IPS DF 6.9 (cell line): ENCODE measurements around the gene ADAM30.

Experiments used
- DNase-seq: peaks from one replicate; pipeline ENCODE4 v3.0.0-alpha.2; 2013; ENCODE audit warnings: low read depth, low spot score
- H3K27ac ChIP-seq: one replicate; pipeline ENCODE4 v1.5.1; 2013; ENCODE audit warnings: low read length, control low read depth
- H3K27me3 ChIP-seq: 2 replicates; pipeline ENCODE4 v1.6.1; 2013; ENCODE audit warnings: mild to moderate bottlenecking, low read length; ENCODE audit not compliant: control insufficient read depth, insufficient read depth
- H3K36me3 ChIP-seq: 2 replicates; pipeline ENCODE4 v1.6.1; 2013; ENCODE audit warnings: low read length; ENCODE audit not compliant: control insufficient read depth, insufficient read depth
- H3K4me1 ChIP-seq: 2 replicates; pipeline ENCODE4 v1.6.1; 2013; ENCODE audit warnings: low read length; ENCODE audit not compliant: control insufficient read depth, insufficient read depth
- H3K4me3 ChIP-seq: 2 replicates; pipeline ENCODE4 v1.5.1; 2013; ENCODE audit warnings: mild to moderate bottlenecking, low read length
- H3K9me3 ChIP-seq: 2 replicates; pipeline ENCODE4 v1.6.1; 2013; ENCODE audit warnings: low read length, inconsistent platforms; ENCODE audit not compliant: control insufficient read depth, insufficient read depth
- WGBS: extraction: QIAGEN DNeasy Blood & Tissue Kit; methylation state at CpG from one replicate; pipeline ENCODE4 v1.1.7; 2013; ENCODE audit warnings: mixed read lengths, missing lambda C conversion rate; ENCODE audit not compliant: insufficient read length, insufficient coverage; 5-methylcytosine and 5-hydroxymethylcytosine counted together

Gene ADAM30

DNA sequence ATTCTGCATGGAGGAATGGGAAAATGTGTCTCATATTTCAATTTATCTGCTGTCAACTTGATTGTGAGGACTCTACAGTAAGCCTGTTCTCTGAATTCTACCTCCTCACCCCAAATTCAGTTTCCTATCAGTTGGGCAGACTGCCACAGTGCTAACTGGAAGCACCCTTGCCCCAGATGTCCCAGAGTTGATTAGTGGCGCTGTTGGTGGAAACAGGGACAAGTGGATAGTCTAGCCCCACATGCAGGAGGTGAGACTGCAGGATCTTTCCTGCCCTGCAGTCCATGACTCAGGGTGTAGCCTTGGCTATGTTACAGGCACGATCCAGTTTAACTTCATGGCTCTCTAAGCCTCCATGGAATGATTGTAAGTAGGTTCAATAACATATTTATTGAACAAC, 22.1 kb downstream of the ADAM30 start:
- no peaks in the 10 kb centered on the region for H3K4me1 ChIP-seq
- no peaks in the 10 kb centered on the region for H3K36me3 ChIP-seq
- WGBS = no CpG with 5 or more reads among the region's 2 CpGs
- no peaks in the 10 kb centered on the region for H3K9me3 ChIP-seq
- DNase-seq = no peak
- no peak overlapping the region for H3K4me3 ChIP-seq
- no peaks in the 10 kb centered on the region for H3K27me3 ChIP-seq
- no peak overlapping the region for H3K27ac ChIP-seq

DNA sequence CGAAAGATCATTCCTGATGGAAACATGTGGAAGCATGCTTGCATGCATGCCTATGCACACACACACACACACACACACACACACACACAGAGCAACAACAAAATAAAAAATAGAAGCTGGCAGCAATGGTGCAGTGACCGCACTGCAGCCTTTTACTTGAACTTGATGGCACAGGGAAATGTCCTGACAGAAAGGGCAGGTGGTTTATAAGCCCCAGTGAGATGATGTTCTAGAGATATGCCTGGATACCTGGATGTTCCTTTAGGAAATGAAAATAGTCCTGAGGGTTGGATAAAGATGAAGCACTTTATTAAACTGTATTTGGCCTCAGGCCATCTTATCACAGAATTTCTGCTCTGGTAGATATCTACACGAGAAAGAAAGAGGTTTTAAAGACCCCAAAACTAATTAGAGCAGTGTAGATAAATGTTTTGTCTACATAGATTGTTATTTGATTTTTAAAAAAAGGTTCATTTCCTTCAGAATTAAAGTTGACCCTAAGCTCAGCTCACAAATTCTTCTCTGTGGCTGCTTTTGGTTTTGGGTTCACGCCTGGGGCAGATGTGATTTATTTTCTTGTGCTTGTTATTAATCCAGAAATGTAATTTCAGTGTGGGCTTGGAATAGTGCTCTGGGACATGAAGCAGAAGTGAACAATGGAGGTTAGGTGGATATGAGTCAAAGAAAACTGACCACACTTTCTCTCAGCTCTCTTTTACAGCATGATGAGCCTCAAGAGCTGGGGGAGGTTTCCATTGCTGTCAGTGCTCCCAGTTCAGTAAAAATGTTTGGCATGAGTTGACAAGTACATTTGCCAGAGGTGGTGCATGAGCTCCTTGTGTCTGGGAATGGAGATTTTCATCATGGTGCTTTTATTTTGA, 22.9 kb downstream of the ADAM30 start:
- no peak overlapping the region for H3K27ac ChIP-seq
- no peaks in the 10 kb centered on the region for H3K9me3 ChIP-seq
- no peaks in the 10 kb centered on the region for H3K36me3 ChIP-seq
- WGBS = no CpG with 5 or more reads among the region's 4 CpGs
- no peak for DNase-seq
- H3K27me3 ChIP-seq = no peaks in the 10 kb centered on the region
- H3K4me3 ChIP-seq = no peak overlapping the region
- no peaks in the 10 kb centered on the region for H3K4me1 ChIP-seq

DNA sequence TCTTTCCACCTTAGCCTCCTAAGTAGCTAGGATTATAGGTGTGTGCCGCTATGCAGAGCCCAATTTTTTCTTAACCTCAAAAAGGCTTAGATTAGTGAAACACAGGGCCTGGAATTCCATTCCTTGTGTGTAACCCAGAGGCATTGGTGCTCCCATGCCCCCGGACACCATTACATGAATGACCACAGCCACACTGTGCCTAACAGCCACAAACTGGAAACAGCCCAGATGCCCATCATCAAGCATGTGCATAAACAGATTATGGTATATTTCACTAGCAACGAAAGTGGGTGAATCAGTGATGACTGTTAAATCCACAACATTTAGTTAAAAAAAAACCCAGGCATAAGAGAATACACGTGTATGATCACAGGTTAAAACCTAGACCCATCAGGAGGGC, 24.4 kb downstream of the ADAM30 start:
- Histone ChIP-seq H3K4me1 (no peaks in the 10 kb centered on the region), H3K9me3 (no peaks in the 10 kb centered on the region), H3K27me3 (no peaks in the 10 kb centered on the region), H3K4me3 (no peak overlapping the region), H3K27ac (no peak overlapping the region), H3K36me3 (no peaks in the 10 kb centered on the region)
- DNase-seq = no peak
- WGBS = no CpG with 5 or more reads among the region's 4 CpGs

DNA sequence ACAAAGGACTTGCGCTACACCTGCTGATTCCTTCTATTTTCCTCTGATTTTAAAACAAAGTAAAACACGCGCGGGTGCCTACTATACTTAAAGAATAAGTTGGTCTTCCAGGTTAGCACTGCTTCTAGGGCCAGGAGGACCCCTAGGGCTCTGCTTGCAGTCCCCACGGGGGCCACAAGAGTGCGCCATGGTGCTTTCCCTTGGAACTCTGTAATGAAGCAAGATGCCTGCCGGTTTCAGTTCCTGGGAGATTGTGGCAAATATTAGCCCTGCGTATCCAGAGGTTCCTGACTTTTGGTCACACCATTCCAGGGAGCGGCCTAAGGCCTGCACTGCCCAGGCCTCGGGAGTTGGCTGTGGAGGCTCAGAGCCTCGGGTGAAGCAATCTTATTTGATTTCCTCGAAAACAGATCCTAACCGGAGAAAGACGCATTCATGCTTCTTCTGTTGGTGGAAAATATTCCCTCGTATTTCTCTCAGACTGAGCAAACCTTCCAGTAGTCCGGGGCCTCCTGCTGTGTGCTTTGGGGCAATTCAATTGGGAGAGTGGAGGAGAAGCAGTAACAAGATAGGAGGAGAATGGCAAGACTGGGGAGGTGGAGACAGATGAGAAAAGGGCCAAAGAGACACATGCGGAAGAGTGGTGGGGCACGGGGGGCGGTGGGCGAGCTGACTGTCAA, 25.3 kb downstream of the ADAM30 start:
- Histone ChIP-seq H3K9me3 (no peaks in the 10 kb centered on the region), H3K4me3 (no peak overlapping the region), H3K36me3 (no peaks in the 10 kb centered on the region), H3K27ac (no peak overlapping the region), H3K4me1 (no peaks in the 10 kb centered on the region), H3K27me3 (no peaks in the 10 kb centered on the region)
- peak; percentile 72 for DNase-seq
- no CpG with 5 or more reads among the region's 20 CpGs for WGBS

DNA sequence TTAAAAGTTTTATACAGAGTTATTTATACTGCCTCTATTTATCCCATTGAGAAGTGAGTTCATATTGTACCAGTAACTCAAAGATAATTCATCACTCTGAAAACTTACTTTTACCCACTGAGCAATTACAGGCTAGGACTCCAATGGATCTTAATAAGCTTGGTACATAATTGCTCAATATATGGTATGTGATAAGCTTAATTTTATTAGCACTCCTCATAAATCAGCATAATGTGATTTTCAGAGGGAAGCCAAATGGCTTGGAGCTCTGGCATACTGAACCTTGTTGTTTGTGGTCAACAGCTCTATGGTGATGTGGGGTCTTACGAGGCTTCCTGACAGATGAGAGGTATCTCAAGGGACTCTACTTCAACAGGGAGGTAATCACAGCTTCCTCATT, 26.3 kb downstream of the ADAM30 start:
- no peaks in the 10 kb centered on the region for H3K27me3 ChIP-seq
- DNase-seq = no peak
- no CpG with 5 or more reads among the region's 1 CpG for WGBS

DNA sequence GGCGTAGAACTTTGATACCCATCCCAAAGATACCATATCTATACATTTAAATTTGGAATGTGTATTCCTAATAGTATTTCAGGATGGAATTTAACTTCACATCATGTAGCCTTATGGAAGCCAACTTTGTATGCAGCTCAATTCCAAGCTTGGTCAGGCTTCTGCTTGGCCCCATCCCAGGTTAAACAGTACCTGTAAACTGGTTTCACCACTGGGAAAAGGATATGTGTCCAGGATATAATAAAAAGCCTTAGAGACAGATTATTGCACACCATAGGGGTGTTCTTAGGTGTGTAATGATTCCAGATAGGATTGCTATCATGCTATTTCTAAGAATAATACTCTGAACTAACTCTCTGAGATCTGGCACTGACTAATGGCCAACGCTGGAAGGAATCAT, 28.1 kb downstream of the ADAM30 start:
- H3K4me1 ChIP-seq = no peaks in the 10 kb centered on the region
- no peaks in the 10 kb centered on the region for H3K27me3 ChIP-seq

More for the DNA sequence above, 26.3 kb downstream of the ADAM30 start:
- no peak overlapping the region for H3K27ac ChIP-seq
- no peak overlapping the region for H3K4me3 ChIP-seq
- H3K4me1 ChIP-seq = no peaks in the 10 kb centered on the region
- no peaks in the 10 kb centered on the region for H3K9me3 ChIP-seq
- no peaks in the 10 kb centered on the region for H3K36me3 ChIP-seq

DNA sequence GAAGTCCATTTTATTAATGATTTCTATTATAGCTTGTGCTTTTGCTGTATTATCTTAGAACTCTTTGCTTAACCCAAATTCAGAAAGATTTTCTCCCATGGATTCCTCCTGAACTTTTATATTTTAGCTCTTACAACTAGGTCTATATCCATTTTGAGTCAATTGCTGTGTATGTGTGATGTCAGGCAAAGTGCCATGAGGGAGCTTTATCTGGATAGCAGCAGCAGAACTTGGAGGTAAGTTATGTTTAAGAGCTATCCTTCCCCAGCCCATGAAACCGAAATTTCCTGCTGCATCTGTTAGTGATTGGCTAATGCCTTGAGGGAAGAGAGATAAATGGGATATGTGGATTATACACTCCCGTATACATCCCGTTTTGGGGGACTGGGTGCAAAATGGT, 29.9 kb downstream of the ADAM30 start:
- no peaks in the 10 kb centered on the region for H3K27me3 ChIP-seq
- no CpG with 5 or more reads among the region's 3 CpGs for WGBS
- no peak for DNase-seq
- no peak overlapping the region for H3K4me3 ChIP-seq
- H3K4me1 ChIP-seq = no peaks in the 10 kb centered on the region
- no peak overlapping the region for H3K27ac ChIP-seq
- H3K9me3 ChIP-seq = no peaks in the 10 kb centered on the region
- no peaks in the 10 kb centered on the region for H3K36me3 ChIP-seq

More for the DNA sequence above, 28.1 kb downstream of the ADAM30 start:
- no peak for DNase-seq
- H3K9me3 ChIP-seq = no peaks in the 10 kb centered on the region
- H3K4me3 ChIP-seq = no peak overlapping the region
- WGBS = no CpG with 5 or more reads among the region's 2 CpGs
- H3K36me3 ChIP-seq = no peaks in the 10 kb centered on the region
- no peak overlapping the region for H3K27ac ChIP-seq

DNA sequence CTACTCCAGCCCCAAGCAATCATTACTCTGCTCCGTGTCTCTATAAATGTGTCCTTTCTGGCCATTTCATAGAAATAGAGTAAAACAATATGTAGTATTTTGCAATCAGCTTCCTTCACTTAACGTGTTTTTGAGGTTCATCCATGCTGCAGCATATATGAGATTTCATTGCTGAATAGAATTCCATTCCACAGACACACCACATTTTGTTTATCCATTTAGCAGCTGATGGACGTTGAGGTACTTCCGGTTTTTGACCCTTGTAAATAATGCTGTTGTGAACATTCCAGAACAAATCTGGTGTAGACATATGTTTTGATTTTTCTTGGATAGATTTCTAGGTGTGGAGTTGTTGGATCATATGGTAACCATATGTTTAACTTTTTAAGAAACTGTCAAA, 30.7 kb downstream of the ADAM30 start:
- Histone ChIP-seq H3K27me3 (no peaks in the 10 kb centered on the region), H3K4me1 (no peaks in the 10 kb centered on the region), H3K4me3 (no peak overlapping the region), H3K36me3 (no peaks in the 10 kb centered on the region), H3K27ac (no peak overlapping the region), H3K9me3 (no peaks in the 10 kb centered on the region)
- WGBS = no CpG with 5 or more reads among the region's 4 CpGs
- DNase-seq = no peak

DNA sequence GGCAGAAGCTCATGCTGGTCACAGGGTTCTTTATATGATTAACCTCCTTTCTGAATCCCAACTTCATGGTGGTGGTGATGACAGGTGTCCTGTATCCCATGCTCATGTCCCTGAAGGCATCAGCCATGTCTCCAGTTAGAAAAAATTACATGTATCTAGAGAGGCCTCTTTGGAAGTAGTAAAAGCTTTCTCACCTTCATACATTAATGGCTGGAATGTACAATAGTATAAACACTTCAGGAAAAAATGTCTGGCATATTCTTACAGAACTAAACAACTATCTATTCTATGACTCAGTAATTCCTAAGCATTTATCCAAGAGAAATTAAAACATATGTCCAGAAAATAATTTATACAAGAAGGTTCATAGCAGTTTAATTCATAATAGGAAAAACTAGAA, 34.0 kb downstream of the ADAM30 start:
- no peak overlapping the region for H3K4me3 ChIP-seq
- no peaks in the 10 kb centered on the region for H3K36me3 ChIP-seq
- no peak overlapping the region for H3K27ac ChIP-seq
- no peaks in the 10 kb centered on the region for H3K27me3 ChIP-seq
- no peaks in the 10 kb centered on the region for H3K9me3 ChIP-seq
- no peaks in the 10 kb centered on the region for H3K4me1 ChIP-seq
- no peak for DNase-seq

DNA sequence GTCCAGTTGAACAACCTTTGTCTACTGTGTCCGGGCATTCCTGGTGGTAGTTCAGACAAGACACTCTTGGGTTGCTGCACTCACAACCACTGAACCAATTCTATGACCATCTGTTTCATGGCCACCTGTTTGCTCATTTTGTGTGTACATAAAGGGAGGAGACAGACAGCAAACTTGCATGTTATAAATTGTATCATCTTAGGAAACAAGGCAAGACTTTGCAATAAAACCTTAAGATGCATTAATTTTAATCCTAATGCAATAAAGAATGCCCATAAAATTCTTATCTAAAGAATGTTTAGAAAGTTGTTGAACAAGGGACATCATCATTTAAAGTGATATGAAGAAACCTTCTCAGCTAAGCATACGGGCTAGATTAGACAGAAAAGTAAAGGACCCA, 34.8 kb downstream of the ADAM30 start:
- no CpG with 5 or more reads among the region's 2 CpGs for WGBS

More for the DNA sequence above, 34.8 kb downstream of the ADAM30 start:
- no peak overlapping the region for H3K27ac ChIP-seq
- H3K9me3 ChIP-seq = no peaks in the 10 kb centered on the region
- H3K4me3 ChIP-seq = no peak overlapping the region
- no peaks in the 10 kb centered on the region for H3K4me1 ChIP-seq
- no peaks in the 10 kb centered on the region for H3K27me3 ChIP-seq
- no peak for DNase-seq
- H3K36me3 ChIP-seq = no peaks in the 10 kb centered on the region
